Lung (tissue), 12 donors: Measurements from ENCODE around the gene ZNRD2. TPM values are rescaled to one million over a fixed set of nuclear protein-coding genes. Genes with fewer than 3 reads are reported as not detected.

Experiments used
- ATAC-seq: fragments of 200-7000 bp; cut with Tn5 transposase; one replicate; pipeline ENCODE4 v1.9.1; 2020; ENCODE audit warnings: moderate number of reproducible peaks; ENCODE audit not compliant: insufficient read depth, low FRiP score
- DNase-seq, 3 donors: peaks; one replicate each; pipeline ENCODE4 v3.0.0-alpha.2; 2013 to 2017
- H3K27ac ChIP-seq, 2 donors: one replicate each; pipeline ENCODE4 v1.5.1; 2013; ENCODE audit warnings: mild to moderate bottlenecking in 2 of 2, moderate library complexity in 2 of 2, control low read depth in 1 of 2, inconsistent platforms in 1 of 2, low read depth in 1 of 2, low read length in 1 of 2
- H3K27me3 ChIP-seq, 3 donors: one replicate each; pipeline ENCODE4 v1.5.1; 2013; ENCODE audit warnings: low read length in 2 of 3; ENCODE audit not compliant: control insufficient read depth in 3 of 3, insufficient read depth in 3 of 3
- H3K36me3 ChIP-seq, 4 donors: one replicate each; pipeline ENCODE4 v1.5.1; 2013; ENCODE audit warnings: low read length in 4 of 4, mild to moderate bottlenecking in 1 of 4, moderate library complexity in 1 of 4; ENCODE audit not compliant: control insufficient read depth in 4 of 4, insufficient read depth in 4 of 4
- H3K4me1 ChIP-seq, 5 donors: one replicate each; pipeline ENCODE4 v1.5.1; 2013; ENCODE audit warnings: low read length in 5 of 5, mild to moderate bottlenecking in 2 of 5, moderate library complexity in 1 of 5; ENCODE audit not compliant: control insufficient read depth in 5 of 5, insufficient read depth in 5 of 5
- H3K4me3 ChIP-seq: one replicate; pipeline ENCODE4 v1.5.1; 2013; ENCODE audit warnings: mild to moderate bottlenecking, control low read depth, moderate library complexity
- H3K9ac ChIP-seq, 2 donors: one replicate each; pipeline ENCODE4 v1.5.1; 2013; ENCODE audit warnings: low read length in 2 of 2, control low read depth in 1 of 2; ENCODE audit not compliant: insufficient read depth in 1 of 2
- H3K9me3 ChIP-seq, 4 donors: one replicate each; pipeline ENCODE4 v1.5.1; 2013; ENCODE audit warnings: low read length in 3 of 4, mild to moderate bottlenecking in 1 of 4, moderate library complexity in 1 of 4; ENCODE audit not compliant: control insufficient read depth in 4 of 4, insufficient read depth in 3 of 4
- CTCF ChIP-seq: IDR thresholded peaks from 2 replicates; pipeline ENCODE4 v1.5.1; 2012; ENCODE audit warnings: mild to moderate bottlenecking; ENCODE audit errors: control extremely low read depth, extremely low read depth
- WGBS, 2 donors: extraction: QIAGEN DNeasy Blood & Tissue Kit; methylation state at CpG; one replicate each; pipeline ENCODE4 v1.1.7; 2013; 5-methylcytosine and 5-hydroxymethylcytosine counted together
- polyA plus RNA-seq, 2 donors: library from polyadenylated mRNA; stranded (reverse); fragments of 200-250 nt; gene quantifications; one replicate each; pipeline ENCODE4 v1.2.1, GENCODE V29; 2013
- total RNA-seq, 2 donors: library from RNA; depleted of rRNA in 1 of 2; stranded (reverse); fragments of >200 nt in 1 of 2; gene quantifications; one replicate each; pipeline ENCODE4 v1.2.1, GENCODE V29; 2014 to 2021
- donor health status: control.
- donor health status: control.
- donor health status: Bipolar disorder and iron deficiency.
- donor health status: healthy.
- donor health status: DM: yes; HTN: yes; CAD: no.

Gene ZNRD2
- total and polyA plus RNA-seq, 4 donors = 22.0 to 81.5 (median 50.8) TPM

GRCh38 chr11:65552388-65552951, 17.8 kb upstream of the ZNRD2 start:
- Histone ChIP-seq H3K27me3 (no peaks in the 10 kb centered on the region), H3K27ac (peak overlapping the region in 1 of 2 donors; percentile 28)
- no peak for DNase-seq

GRCh38 chr11:65553301-65554001, 16.8 kb upstream of the ZNRD2 start:
- H3K9ac ChIP-seq = no peak overlapping the region
- no peaks in the 10 kb centered on the region for H3K9me3 ChIP-seq
- ATAC-seq (no peak), DNase-seq (no peak)
- 48 to 74% methylated on average over 28 to 37 of the region's 37 CpGs for WGBS, 2 donors
- peaks cover 0 to 24% (median 13%) of the 10 kb centered on the region in 5 donors for H3K4me1 ChIP-seq
- peaks cover 0 to 21% (median 18%) of the 10 kb centered on the region in 4 donors for H3K36me3 ChIP-seq
- H3K27ac ChIP-seq = no peak overlapping the region
- H3K27me3 ChIP-seq = no peaks in the 10 kb centered on the region
- no peak for TF ChIP-seq CTCF
- no peak overlapping the region for H3K4me3 ChIP-seq

More at GRCh38 chr11:65552388-65552951, 17.8 kb upstream of the ZNRD2 start:
- Histone ChIP-seq H3K36me3 (peaks cover 0 to 26% (median 24%) of the 10 kb centered on the region in 4 donors), H3K9me3 (no peaks in the 10 kb centered on the region), H3K9ac (no peak overlapping the region), H3K4me1 (peaks cover 0 to 24% (median 13%) of the 10 kb centered on the region in 5 donors), H3K4me3 (no peak overlapping the region)
- no peak for TF ChIP-seq CTCF
- 73 to 79% methylated on average over 9 of the region's 9 CpGs for WGBS, 2 donors
- ATAC-seq = no peak

GRCh38 chr11:65554057-65554818, 16.0 kb upstream of the ZNRD2 start:
- Histone ChIP-seq H3K4me3 (no peak overlapping the region), H3K36me3 (peaks cover 0 to 14% (median 12%) of the 10 kb centered on the region in 4 donors), H3K9me3 (no peaks in the 10 kb centered on the region), H3K4me1 (peaks cover 0 to 31% (median 17%) of the 10 kb centered on the region in 5 donors), H3K27me3 (no peaks in the 10 kb centered on the region), H3K27ac (no peak overlapping the region), H3K9ac (no peak overlapping the region)
- no peak for TF ChIP-seq CTCF
- ATAC-seq = no peak
- no peak for DNase-seq
- WGBS, 2 donors = 83 to 87% methylated on average over 25 to 27 of the region's 27 CpGs
